HUES6 (cell line): Measurements from ENCODE around the gene CCNL2.

Experiments
- H3K27ac ChIP-seq: 2 replicates; pipeline ENCODE4 v1.7.0; 2013; ENCODE audit warnings: low read depth, mild to moderate bottlenecking, low read length, inconsistent platforms
- H3K27me3 ChIP-seq: 2 replicates; pipeline ENCODE4 v1.6.1; 2013; ENCODE audit warnings: low read length; ENCODE audit not compliant: control insufficient read depth, insufficient read depth
- H3K36me3 ChIP-seq: 2 replicates; pipeline ENCODE4 v1.6.1; 2013; ENCODE audit warnings: low read length; ENCODE audit not compliant: control insufficient read depth, insufficient read depth
- H3K4me1 ChIP-seq: 2 replicates; pipeline ENCODE4 v1.6.1; 2013; ENCODE audit warnings: low read length; ENCODE audit not compliant: control insufficient read depth, insufficient read depth
- H3K4me3 ChIP-seq: 2 replicates; pipeline ENCODE4 v1.5.1; 2013; ENCODE audit warnings: low read depth, low read length
- H3K9ac ChIP-seq: one replicate; pipeline ENCODE4 v1.6.1; 2013; ENCODE audit warnings: mild to moderate bottlenecking, low read length
- H3K9me3 ChIP-seq: 2 replicates; pipeline ENCODE4 v1.6.1; 2013; ENCODE audit warnings: low read depth, low read length; ENCODE audit not compliant: control insufficient read depth, insufficient read depth

CCNL2 gene

GRCh38 chr1:1367315-1367714, 31.8 kb downstream of the CCNL2 start:
- Histone ChIP-seq H3K4me1 (no peaks in the 10 kb centered on the region), H3K27ac (no peak overlapping the region), H3K27me3 (no peaks in the 10 kb centered on the region), H3K9ac (no peak overlapping the region), H3K36me3 (peaks cover 7% of the 10 kb centered on the region; the same call in 1 of the 2 replicates), H3K4me3 (no peak overlapping the region), H3K9me3 (peaks cover 18% of the 10 kb centered on the region)

GRCh38 chr1:1366699-1367066, 32.5 kb downstream of the CCNL2 start:
- H3K27ac ChIP-seq = no peak overlapping the region
- no peaks in the 10 kb centered on the region for H3K27me3 ChIP-seq

GRCh38 chr1:1365875-1366698, 33.0 kb downstream of the CCNL2 start:
- no peak overlapping the region for H3K27ac ChIP-seq
- H3K27me3 ChIP-seq = no peaks in the 10 kb centered on the region
- H3K9me3 ChIP-seq = peaks cover 18% of the 10 kb centered on the region
- H3K36me3 ChIP-seq = no peaks in the 10 kb centered on the region
- H3K4me1 ChIP-seq = peaks cover 10% of the 10 kb centered on the region; the same call in 1 of the 2 replicates
- no peak overlapping the region for H3K4me3 ChIP-seq
- no peak overlapping the region for H3K9ac ChIP-seq

More at GRCh38 chr1:1366699-1367066, 32.5 kb downstream of the CCNL2 start:
- Histone ChIP-seq H3K9me3 (peaks cover 18% of the 10 kb centered on the region), H3K36me3 (peaks cover 5% of the 10 kb centered on the region; the same call in 1 of the 2 replicates), H3K4me3 (no peak overlapping the region), H3K4me1 (peaks cover 6% of the 10 kb centered on the region; the same call in 1 of the 2 replicates), H3K9ac (no peak overlapping the region)

DNA sequence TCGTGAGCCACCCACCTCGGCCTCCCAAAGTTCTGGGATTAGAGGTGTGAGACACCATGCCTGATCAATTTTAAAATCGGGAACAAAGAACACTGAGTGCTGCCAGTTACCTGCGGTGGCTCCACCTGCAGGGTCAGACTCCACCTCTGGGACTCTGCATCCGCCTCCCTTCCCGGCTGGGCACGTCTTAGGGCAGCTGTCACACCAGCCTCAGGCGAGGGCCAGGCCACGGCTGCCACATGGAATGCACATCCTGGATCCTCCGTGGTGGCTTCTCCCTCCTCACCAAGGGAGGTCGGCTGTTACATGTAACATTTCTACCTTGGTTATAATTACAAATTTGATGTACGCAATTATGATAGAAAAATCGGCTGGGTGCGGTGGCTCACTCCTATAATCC, 34.9 kb downstream of the CCNL2 start:
- H3K9me3 ChIP-seq = peaks cover 18% of the 10 kb centered on the region

DNA sequence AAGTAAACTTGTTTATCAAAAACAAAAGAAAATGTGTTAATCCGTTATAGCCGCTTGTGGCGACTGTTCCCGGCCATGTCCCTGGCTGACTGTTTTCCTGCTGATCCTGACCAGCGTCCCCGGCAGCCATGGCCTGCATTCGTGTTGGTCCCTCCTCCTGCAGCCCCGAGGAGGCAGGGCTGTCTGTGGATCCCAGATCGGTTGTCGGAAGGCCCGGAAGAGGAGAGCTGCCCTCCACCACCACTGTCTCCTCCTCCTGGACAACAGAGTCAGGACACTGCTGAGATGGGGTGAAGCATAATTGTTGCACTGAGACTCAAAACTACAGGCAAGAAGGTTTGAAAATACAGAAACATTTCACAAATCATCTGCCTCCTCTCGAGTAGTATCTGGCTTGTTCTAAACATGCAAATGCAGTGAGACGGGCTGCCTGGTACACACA, 37.1 kb downstream of the CCNL2 start:
- Histone ChIP-seq H3K36me3 (no peaks in the 10 kb centered on the region), H3K27me3 (no peaks in the 10 kb centered on the region), H3K9me3 (peaks cover 13% of the 10 kb centered on the region), H3K9ac (no peak overlapping the region), H3K4me3 (no peak overlapping the region), H3K4me1 (peaks cover 47% of the 10 kb centered on the region), H3K27ac (no peak overlapping the region)

More for the DNA sequence above, 34.9 kb downstream of the CCNL2 start:
- no peak overlapping the region for H3K27ac ChIP-seq
- H3K4me1 ChIP-seq = peaks cover 27% of the 10 kb centered on the region; the same call in 1 of the 2 replicates
- no peaks in the 10 kb centered on the region for H3K36me3 ChIP-seq
- no peaks in the 10 kb centered on the region for H3K27me3 ChIP-seq
- no peak overlapping the region for H3K9ac ChIP-seq
- no peak overlapping the region for H3K4me3 ChIP-seq

DNA sequence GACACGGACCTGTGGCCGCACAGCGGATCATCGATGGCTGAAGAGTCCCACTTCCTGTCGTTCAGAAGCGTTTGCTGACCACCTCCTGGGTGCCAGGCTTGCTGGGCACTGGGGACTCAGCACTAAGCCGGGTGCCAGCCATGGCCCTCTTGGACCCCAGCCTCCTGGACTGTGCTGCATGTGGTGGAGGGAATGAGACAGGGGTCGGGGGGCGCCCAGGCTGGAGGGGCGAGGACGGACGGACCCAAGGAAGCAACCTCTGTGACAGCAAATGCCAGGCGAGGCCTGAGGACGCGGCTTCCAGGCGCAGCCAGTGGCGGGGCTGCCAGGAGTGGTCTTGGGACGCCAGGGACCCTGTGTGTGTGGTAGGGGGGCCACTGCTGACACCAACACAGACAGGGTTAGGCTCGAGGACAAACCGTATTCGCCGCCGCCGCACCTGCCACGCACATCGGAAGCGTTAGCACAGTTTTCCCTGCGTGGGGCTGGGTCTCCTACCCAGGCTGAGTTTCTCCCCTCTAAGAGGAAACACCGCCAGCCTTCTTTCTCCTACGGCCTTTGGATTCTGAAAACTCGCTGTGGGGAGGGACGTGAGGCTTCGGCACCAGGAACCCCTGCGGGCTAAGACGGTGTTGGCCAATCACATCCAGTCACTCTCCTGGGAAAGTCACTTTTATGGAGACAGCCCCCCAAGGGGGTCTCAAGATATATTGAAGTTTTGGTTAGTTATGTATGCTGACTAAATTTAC, 37.7 kb downstream of the CCNL2 start:
- H3K36me3 ChIP-seq = no peaks in the 10 kb centered on the region
- H3K4me1 ChIP-seq = peaks cover 49% of the 10 kb centered on the region
- H3K4me3 ChIP-seq = no peak overlapping the region
- H3K27me3 ChIP-seq = no peaks in the 10 kb centered on the region
- no peak overlapping the region for H3K27ac ChIP-seq
- no peak overlapping the region for H3K9ac ChIP-seq
- peaks cover 7% of the 10 kb centered on the region for H3K9me3 ChIP-seq

GRCh38 chr1:1360506-1361169, 38.5 kb downstream of the CCNL2 start:
- no peaks in the 10 kb centered on the region for H3K27me3 ChIP-seq
- no peak overlapping the region for H3K27ac ChIP-seq
- peaks cover 49% of the 10 kb centered on the region for H3K4me1 ChIP-seq
- no peaks in the 10 kb centered on the region for H3K9me3 ChIP-seq
- H3K4me3 ChIP-seq = peak overlapping the region; percentile 6; the same call in 1 of the 2 replicates
- H3K9ac ChIP-seq = no peak overlapping the region
- H3K36me3 ChIP-seq = no peaks in the 10 kb centered on the region

DNA sequence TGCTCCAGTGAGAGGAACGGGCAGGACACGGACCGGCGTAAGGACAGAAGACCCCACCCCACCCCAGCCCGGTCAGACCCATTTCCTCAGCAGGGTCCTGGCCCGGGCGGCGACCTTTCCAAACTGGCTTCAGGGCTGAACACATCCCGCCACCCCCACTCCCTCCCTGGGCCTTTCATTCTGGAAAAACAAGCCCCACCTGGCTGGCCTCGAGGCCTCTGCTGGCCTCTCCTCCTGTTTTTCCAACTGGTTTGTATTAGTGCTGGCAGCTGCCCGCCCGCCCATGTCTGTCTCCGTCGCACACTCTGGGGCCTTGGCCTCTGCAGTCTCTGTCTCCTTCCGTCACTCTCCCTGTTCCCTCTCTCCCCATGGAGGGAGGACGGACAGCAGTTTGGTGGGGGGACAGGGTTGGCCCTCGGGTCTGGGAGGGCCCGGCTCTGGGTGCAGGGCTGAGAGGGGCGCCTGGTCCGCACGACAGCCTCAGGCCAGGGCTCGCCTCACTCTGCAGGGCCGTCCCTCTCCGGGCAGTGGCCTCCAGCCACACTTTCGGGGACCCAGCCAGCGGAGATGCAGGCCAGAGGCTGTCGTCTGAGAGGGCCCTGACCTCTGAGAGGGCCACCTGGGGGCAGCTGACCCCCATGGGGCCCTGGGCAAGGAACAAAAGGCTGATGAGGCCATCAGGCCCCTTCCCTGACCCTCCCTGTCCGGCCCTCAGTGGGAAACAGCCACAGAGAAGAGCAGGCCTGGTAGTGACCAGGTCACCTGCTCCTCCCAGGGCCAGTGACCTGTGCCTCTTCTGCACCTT, 39.3 kb downstream of the CCNL2 start:
- Histone ChIP-seq H3K27me3 (peaks cover 6% of the 10 kb centered on the region), H3K9ac (peak overlapping the region; percentile 47), H3K9me3 (no peaks in the 10 kb centered on the region), H3K27ac (peak overlapping the region; percentile 39; the same call in 1 of the 2 replicates), H3K4me3 (no peak overlapping the region), H3K36me3 (no peaks in the 10 kb centered on the region), H3K4me1 (peaks cover 49% of the 10 kb centered on the region)

DNA sequence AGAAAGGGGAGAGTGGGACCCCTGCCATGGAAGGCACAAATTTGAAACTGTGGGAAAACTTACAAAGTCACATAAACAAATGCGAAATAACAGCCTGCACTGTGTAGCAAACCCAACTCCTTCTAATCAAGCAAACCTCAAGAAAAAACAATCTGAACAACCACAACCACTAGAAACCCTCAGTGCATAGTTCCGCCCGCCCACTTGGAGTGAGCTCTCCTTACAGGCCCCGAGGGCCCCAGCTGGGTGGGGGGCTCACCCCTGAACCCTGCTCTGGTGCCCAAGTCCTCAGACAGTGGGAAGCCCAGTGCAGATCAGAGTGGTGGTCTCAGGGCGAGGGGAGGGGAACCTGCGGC, 39.8 kb downstream of the CCNL2 start:
- peak overlapping the region; percentile 39; the same call in 1 of the 2 replicates for H3K27ac ChIP-seq
- H3K9ac ChIP-seq = no peak overlapping the region
- peaks cover 55% of the 10 kb centered on the region for H3K4me1 ChIP-seq
- peaks cover 12% of the 10 kb centered on the region for H3K27me3 ChIP-seq
- no peaks in the 10 kb centered on the region for H3K9me3 ChIP-seq
- no peak overlapping the region for H3K4me3 ChIP-seq
- H3K36me3 ChIP-seq = no peaks in the 10 kb centered on the region
